CD4-positive, alpha-beta T cell (primary cell): Measurements from ENCODE around the gene KIF5B. TPM values are rescaled to one million over a fixed set of nuclear protein-coding genes. Genes with fewer than 3 reads are reported as not detected.

Experiments
- ATAC-seq: fragments of 200-7000 bp; cut with Tn5 transposase; one replicate; pipeline ENCODE4 v1.10.0; 2022; ENCODE audit warnings: mild to moderate bottlenecking; ENCODE audit not compliant: poor library complexity
- CTCF ChIA-PET: fragments of 350-600 bp; sonication (Branson Sonifier 250); formaldehyde crosslinking; loops from one replicate; lab custom pipeline; 2021; ENCODE audit warnings: antibody characterized with exemption, inconsistent platforms; lab: Charles Lee
- POLR2A ChIA-PET: fragments of 350-600 bp; sonication (Branson Sonifier 250); formaldehyde crosslinking; loops from one replicate; lab custom pipeline; 2021; ENCODE audit warnings: antibody characterized with exemption, inconsistent platforms; lab: Charles Lee
- DNase-seq, 14 experiments: peaks; one replicate each; pipeline ENCODE4 v3.0.0-alpha.2; 2013 to 2020; ENCODE audit warnings: mixed read lengths in 2 of 14
- H3K27ac ChIP-seq, 2 donors: one replicate each; pipeline versions ENCODE4 v1.5.1 to v1.7.0; 2013; ENCODE audit warnings: low read length in 2 of 2, low read depth in 1 of 2, mild to moderate bottlenecking in 1 of 2
- H3K27me3 ChIP-seq, 2 experiments: 1 replicate in 1 of 2; 2 replicates in 1 of 2; pipeline versions ENCODE4 v1.6.1 to v1.7.0; 2013; ENCODE audit warnings: low read length in 2 of 2, control low read depth in 1 of 2, mild to moderate bottlenecking in 1 of 2, moderate library complexity in 1 of 2; ENCODE audit not compliant: insufficient read depth in 2 of 2, control insufficient read depth in 1 of 2
- H3K36me3 ChIP-seq: one replicate; pipeline ENCODE4 v1.6.1; 2013; ENCODE audit warnings: low read length, control low read depth; ENCODE audit not compliant: insufficient read depth
- H3K4me1 ChIP-seq: one replicate; pipeline ENCODE4 v1.6.1; 2013; ENCODE audit warnings: low read length, control low read depth; ENCODE audit not compliant: insufficient read depth
- H3K4me3 ChIP-seq: one replicate; pipeline ENCODE4 v1.5.1; 2013; ENCODE audit warnings: mild to moderate bottlenecking, low read length, moderate library complexity
- H3K9me3 ChIP-seq, 2 experiments: 1 replicate in 1 of 2; 2 replicates in 1 of 2; pipeline versions ENCODE4 v1.6.1 to v1.7.0; 2013; ENCODE audit warnings: low read length in 2 of 2, mild to moderate bottlenecking in 2 of 2, control low read depth in 1 of 2, moderate library complexity in 1 of 2; ENCODE audit not compliant: control insufficient read depth in 1 of 2, insufficient read depth in 1 of 2
- H3K27ac Mint-ChIP-seq: one replicate; pipeline ENCODE4 v1.8.0; 2020; ENCODE audit warnings: mixed read lengths
- H3K27me3 Mint-ChIP-seq: one replicate; pipeline ENCODE4 v1.8.0; 2021; ENCODE audit warnings: mixed read lengths
- H3K36me3 Mint-ChIP-seq: one replicate; pipeline ENCODE4 v1.8.0; 2021; ENCODE audit warnings: low read depth, mixed read lengths
- H3K4me1 Mint-ChIP-seq: one replicate; pipeline ENCODE4 v1.8.0; 2021; ENCODE audit warnings: low read depth, mixed read lengths
- H3K4me3 Mint-ChIP-seq: one replicate; pipeline ENCODE4 v1.8.0; 2020; ENCODE audit warnings: mild to moderate bottlenecking, mixed read lengths
- H3K9me3 Mint-ChIP-seq: one replicate; pipeline ENCODE4 v1.8.0; 2020; ENCODE audit warnings: mixed read lengths
- intact Hi-C, 2 experiments: fragments of 100-400 bp; cut with DNase I in 1 of 2; cut with micrococcal nuclease in 1 of 2; formaldehyde crosslinking; loops; one replicate each; pipeline versions ENCODE4 v1.15.1 to v1.9.0; 2023 to 2025; cut with DNase I, micrococcal nuclease
- total RNA-seq, 174 experiments: library from RNA in 2 of 174; stranded (reverse) in 2 of 174; gene quantifications; one replicate each; pipeline ENCODE4 v1.2.3 and lab custom pipeline; 2021 to 2026
- TF ChIP-seq, protein P1 (sequence below): fragments of 200-600 bp; IDR thresholded peaks from one replicate; pipeline ENCODE4 v1.8.0; 2022; ENCODE audit warnings: antibody characterized with exemption, mild to moderate bottlenecking

KIF5B gene
- total RNA-seq, 2 experiments from 2014 or later = 58.3 to 59.0 TPM

GRCh38 chr10:32084185-32084851 is 28.1 kb upstream of the KIF5B start:
- TF ChIP-seq, protein P1, sequence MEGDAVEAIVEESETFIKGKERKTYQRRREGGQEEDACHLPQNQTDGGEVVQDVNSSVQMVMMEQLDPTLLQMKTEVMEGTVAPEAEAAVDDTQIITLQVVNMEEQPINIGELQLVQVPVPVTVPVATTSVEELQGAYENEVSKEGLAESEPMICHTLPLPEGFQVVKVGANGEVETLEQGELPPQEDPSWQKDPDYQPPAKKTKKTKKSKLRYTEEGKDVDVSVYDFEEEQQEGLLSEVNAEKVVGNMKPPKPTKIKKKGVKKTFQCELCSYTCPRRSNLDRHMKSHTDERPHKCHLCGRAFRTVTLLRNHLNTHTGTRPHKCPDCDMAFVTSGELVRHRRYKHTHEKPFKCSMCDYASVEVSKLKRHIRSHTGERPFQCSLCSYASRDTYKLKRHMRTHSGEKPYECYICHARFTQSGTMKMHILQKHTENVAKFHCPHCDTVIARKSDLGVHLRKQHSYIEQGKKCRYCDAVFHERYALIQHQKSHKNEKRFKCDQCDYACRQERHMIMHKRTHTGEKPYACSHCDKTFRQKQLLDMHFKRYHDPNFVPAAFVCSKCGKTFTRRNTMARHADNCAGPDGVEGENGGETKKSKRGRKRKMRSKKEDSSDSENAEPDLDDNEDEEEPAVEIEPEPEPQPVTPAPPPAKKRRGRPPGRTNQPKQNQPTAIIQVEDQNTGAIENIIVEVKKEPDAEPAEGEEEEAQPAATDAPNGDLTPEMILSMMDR = no peak
- H3K27ac Mint-ChIP-seq = no peak overlapping the region
- no peaks in the 10 kb centered on the region for H3K36me3 Mint-ChIP-seq
- no peaks in the 10 kb centered on the region for H3K4me1 Mint-ChIP-seq
- DNase-seq (no peak), ATAC-seq (no peak)
- ChIA-PET POLR2A (no interaction called here), CTCF (no interaction called here)
- no peaks in the 10 kb centered on the region for H3K27me3 Mint-ChIP-seq
- no peak overlapping the region for H3K4me3 ChIP-seq
- intact Hi-C loops = no loop called here
- H3K4me3 Mint-ChIP-seq = no peak overlapping the region
- no peaks in the 10 kb centered on the region for H3K36me3 ChIP-seq
- no peaks in the 10 kb centered on the region for H3K27me3 ChIP-seq
- H3K9me3 Mint-ChIP-seq = no peaks in the 10 kb centered on the region
- H3K27ac ChIP-seq = no peak overlapping the region
- no peaks in the 10 kb centered on the region for H3K4me1 ChIP-seq
- H3K9me3 ChIP-seq = no peaks in the 10 kb centered on the region

DNA sequence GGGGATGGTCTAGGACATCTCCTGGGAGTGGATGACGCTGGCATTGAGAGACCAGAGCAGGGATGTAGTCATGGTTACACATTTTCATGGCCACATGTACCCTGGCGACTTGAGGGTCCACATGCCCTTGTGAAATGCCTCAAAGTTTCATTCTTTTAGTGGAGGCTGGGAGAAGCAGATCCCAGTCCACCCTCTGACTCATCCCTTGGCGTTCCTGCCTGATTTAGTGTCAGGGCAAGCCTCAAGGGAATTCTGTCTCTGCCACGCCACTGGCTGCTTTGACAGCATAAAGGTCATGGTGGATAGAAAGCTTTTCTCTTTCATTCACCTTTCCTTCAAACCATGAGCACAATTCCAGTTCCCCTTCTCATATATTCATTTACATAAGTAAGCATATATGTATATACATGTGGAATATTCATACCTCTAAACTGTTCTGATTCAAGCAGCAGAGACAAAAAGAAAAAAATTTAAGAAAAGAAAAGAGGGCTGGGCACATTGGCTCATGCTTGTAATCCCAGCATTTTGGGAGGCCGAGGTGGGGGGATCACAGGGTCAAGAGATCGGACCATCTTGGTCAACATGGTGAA is 21.8 kb upstream of the KIF5B start:
- Mint-ChIP-seq H3K27me3 (no peaks in the 10 kb centered on the region), H3K36me3 (no peaks in the 10 kb centered on the region), H3K9me3 (no peaks in the 10 kb centered on the region), H3K27ac (no peak overlapping the region), H3K4me1 (no peaks in the 10 kb centered on the region), H3K4me3 (no peak overlapping the region)
- ATAC-seq = no peak
- no peak for DNase-seq
- Histone ChIP-seq H3K4me1 (no peaks in the 10 kb centered on the region), H3K36me3 (no peaks in the 10 kb centered on the region), H3K27me3 (no peaks in the 10 kb centered on the region), H3K9me3 (no peaks in the 10 kb centered on the region), H3K4me3 (no peak overlapping the region), H3K27ac (no peak overlapping the region)
- TF ChIP-seq, protein P1 = no peak
- ChIA-PET CTCF (no interaction called here), POLR2A (no interaction called here)
- intact Hi-C loops = no loop called here

DNA sequence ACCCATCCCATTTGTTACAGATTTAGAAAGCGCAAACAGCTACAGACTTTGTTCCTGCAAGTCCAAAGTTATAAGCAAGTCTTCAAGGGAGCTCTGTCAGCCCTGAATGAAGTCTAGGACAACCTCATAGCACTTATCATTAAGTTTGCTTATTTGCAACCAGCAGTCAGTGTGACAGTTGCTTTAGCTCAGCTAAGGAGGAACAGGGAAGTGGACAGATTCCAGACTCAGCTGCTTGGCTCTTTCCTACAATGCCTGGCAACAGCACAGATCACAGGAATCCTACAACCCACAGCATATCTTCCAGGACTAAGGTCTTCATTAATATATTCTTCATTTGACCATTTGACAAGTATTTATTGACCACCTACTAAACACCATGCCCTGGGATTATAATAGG is 17.4 kb upstream of the KIF5B start:
- POLR2A ChIA-PET = no interaction called here
- no peak for DNase-seq
- no peak overlapping the region for H3K27ac ChIP-seq
- Mint-ChIP-seq H3K27ac (no peak overlapping the region), H3K4me3 (no peak overlapping the region), H3K4me1 (no peaks in the 10 kb centered on the region), H3K27me3 (no peaks in the 10 kb centered on the region), H3K36me3 (no peaks in the 10 kb centered on the region), H3K9me3 (no peaks in the 10 kb centered on the region)
- ATAC-seq = no peak
- TF ChIP-seq, protein P1 = no peak
- H3K4me1 ChIP-seq = no peaks in the 10 kb centered on the region
- H3K27me3 ChIP-seq = no peaks in the 10 kb centered on the region
- H3K4me3 ChIP-seq = no peak overlapping the region
- intact Hi-C loops = no loop called here
- no peaks in the 10 kb centered on the region for H3K36me3 ChIP-seq
- CTCF ChIA-PET = interaction anchor here (0.6 kb wide), 1 partner anchor 74 kb away, joined by 3 read pairs; no protein-coding TSS in a partner anchor
- no peaks in the 10 kb centered on the region for H3K9me3 ChIP-seq
